ENCODE data around the gene HSPB7. TPM values are rescaled to one million over a fixed set of nuclear protein-coding genes. Genes with fewer than 3 reads are reported as not detected.
"Not testable (repeated sequence)": the region's sequence is repeated elsewhere in the genome, so short reads cannot be mapped to it uniquely, and the experiment has no call there.

HSPB7 gene
- total RNA-seq, 1 experiment from 2014 or later, result not detected

DNA sequence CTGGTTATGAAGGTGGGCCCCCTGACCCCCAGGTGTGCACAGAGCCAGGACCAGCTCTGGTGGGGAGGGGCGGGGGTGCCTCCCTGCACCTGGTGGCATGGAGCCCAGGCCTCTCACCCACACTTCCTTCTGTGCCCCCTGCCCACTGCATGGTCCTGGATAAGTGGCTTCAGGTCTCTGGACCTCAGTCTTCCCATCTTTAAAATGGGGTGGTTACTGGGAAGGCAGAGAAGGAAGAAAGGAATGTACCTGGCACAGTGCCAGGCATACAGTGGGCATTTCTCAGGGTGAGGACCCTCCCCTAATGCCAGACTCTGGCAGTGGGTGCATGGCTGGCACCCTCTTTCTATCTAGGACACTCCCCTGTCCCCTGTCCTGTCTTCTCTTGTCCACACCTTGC lies 11.4 kb upstream of the HSPB7 start:
- peaks cover 5% of the 10 kb centered on the region for H3K36me3 Mint-ChIP-seq (ENCODE audit: insufficient read depth, unreplicated experiment)
- ChIA-PET CTCF (interaction anchor here (1.2 kb wide), 1 partner anchor 20 kb away, joined by 4 read pairs; no protein-coding TSS in a partner anchor), POLR2A (no interaction called here)
- TF ChIP-seq, protein P1, sequence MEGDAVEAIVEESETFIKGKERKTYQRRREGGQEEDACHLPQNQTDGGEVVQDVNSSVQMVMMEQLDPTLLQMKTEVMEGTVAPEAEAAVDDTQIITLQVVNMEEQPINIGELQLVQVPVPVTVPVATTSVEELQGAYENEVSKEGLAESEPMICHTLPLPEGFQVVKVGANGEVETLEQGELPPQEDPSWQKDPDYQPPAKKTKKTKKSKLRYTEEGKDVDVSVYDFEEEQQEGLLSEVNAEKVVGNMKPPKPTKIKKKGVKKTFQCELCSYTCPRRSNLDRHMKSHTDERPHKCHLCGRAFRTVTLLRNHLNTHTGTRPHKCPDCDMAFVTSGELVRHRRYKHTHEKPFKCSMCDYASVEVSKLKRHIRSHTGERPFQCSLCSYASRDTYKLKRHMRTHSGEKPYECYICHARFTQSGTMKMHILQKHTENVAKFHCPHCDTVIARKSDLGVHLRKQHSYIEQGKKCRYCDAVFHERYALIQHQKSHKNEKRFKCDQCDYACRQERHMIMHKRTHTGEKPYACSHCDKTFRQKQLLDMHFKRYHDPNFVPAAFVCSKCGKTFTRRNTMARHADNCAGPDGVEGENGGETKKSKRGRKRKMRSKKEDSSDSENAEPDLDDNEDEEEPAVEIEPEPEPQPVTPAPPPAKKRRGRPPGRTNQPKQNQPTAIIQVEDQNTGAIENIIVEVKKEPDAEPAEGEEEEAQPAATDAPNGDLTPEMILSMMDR (IDR thresholded peaks at IDR 0.05; ENCODE audit: unreplicated experiment), result no peak
- H3K4me3 Mint-ChIP-seq (ENCODE audit: unreplicated experiment), result no peak overlapping the region
- no peaks in the 10 kb centered on the region for H3K4me1 Mint-ChIP-seq (ENCODE audit: insufficient read depth, unreplicated experiment)
- no TSS peak for BruUV-seq (replicated peaks)
- no peaks in the 10 kb centered on the region for H3K9me3 Mint-ChIP-seq (ENCODE audit: unreplicated experiment)
- DNase-seq (ENCODE audit: unreplicated experiment), result no peak
- H3K27me3 Mint-ChIP-seq (ENCODE audit: insufficient read depth, unreplicated experiment), result peaks cover 11% of the 10 kb centered on the region
- H3K27ac Mint-ChIP-seq (ENCODE audit: low read depth, unreplicated experiment), result no peak overlapping the region
- intact Hi-C loops (cut with micrococcal nuclease), result no loop called here

DNA sequence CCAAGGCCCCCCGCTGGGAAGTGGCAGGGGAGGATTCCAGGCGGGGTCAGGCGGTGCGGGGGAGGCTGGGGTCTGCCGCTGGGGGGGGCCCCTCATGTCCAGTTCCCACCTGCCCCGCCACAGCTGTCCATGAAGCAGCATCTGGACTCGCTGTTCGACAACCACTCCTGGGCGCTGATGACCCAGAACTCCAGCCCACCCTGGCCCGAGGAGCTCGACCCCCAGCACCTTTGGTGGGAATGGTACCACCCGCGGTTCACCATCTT lies 11.1 kb upstream of the HSPB7 start:
- H3K9me3 Mint-ChIP-seq (ENCODE audit: unreplicated experiment); POLR2A ChIA-PET; H3K4me3 Mint-ChIP-seq (ENCODE audit: unreplicated experiment); BruUV-seq (replicated peaks); DNase-seq (ENCODE audit: unreplicated experiment); intact Hi-C loops (cut with micrococcal nuclease); H3K36me3 Mint-ChIP-seq (ENCODE audit: insufficient read depth, unreplicated experiment); H3K4me1 Mint-ChIP-seq (ENCODE audit: insufficient read depth, unreplicated experiment); H3K27ac Mint-ChIP-seq (ENCODE audit: low read depth, unreplicated experiment): not testable (repeated sequence)
- peaks cover 11% of the 10 kb centered on the region for H3K27me3 Mint-ChIP-seq (ENCODE audit: insufficient read depth, unreplicated experiment)
- CTCF ChIA-PET, result interaction anchor here (1.2 kb wide), 1 partner anchor 19 kb away, joined by 4 read pairs; no protein-coding TSS in a partner anchor

DNA sequence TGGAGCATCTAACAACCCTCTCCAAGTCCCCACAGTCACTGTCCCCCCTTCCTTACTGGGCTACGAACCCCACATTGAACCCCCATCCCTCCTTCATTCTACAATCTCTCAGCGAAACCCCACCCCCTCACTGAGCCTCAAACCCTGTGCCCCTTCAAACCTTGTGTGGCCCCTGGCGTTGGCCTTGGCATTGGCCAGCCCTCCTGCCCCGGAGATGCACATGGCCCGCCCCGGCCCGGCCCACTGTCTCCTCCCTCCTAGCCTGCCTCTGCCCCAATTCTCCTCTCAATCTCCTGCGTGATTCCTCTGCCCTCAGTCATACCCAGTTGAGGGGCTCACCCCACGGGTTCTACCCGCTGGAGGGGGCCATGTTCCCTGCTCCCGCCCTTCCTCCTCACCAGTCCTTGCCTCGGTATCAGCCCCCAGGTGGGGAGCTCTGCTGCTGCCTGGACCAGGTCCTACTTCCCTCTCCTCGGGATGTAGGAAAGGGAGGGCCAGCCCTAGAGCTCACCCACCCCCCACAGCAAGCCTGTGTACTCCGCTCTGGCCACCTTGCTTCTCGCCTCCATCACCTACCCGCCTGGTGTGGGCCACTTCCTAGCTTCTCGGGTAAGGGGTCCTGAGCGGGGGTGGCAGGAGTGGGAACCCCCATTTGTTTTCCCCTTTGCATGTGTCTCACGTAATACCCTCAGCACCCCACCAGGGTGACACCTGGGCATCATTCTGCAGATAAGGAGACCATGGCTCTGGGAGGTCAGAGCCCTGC lies 10.6 kb upstream of the HSPB7 start:
- intact Hi-C loops (cut with micrococcal nuclease), result no loop called here
- CTCF ChIA-PET, result interaction anchor here (1.2 kb wide), 1 partner anchor 19 kb away, joined by 4 read pairs; no protein-coding TSS in a partner anchor
- no peak for DNase-seq (ENCODE audit: unreplicated experiment)
- H3K27me3 Mint-ChIP-seq (ENCODE audit: insufficient read depth, unreplicated experiment), result peaks cover 11% of the 10 kb centered on the region
- no peak overlapping the region for H3K4me3 Mint-ChIP-seq (ENCODE audit: unreplicated experiment)
- BruUV-seq (replicated peaks), result no TSS peak
- POLR2A ChIA-PET, result no interaction called here
- peaks cover 5% of the 10 kb centered on the region for H3K36me3 Mint-ChIP-seq (ENCODE audit: insufficient read depth, unreplicated experiment)
- H3K4me1 Mint-ChIP-seq (ENCODE audit: insufficient read depth, unreplicated experiment), result no peaks in the 10 kb centered on the region
- no peak overlapping the region for H3K27ac Mint-ChIP-seq (ENCODE audit: low read depth, unreplicated experiment)
- TF ChIP-seq, protein P1 (IDR thresholded peaks at IDR 0.05; ENCODE audit: unreplicated experiment), result no peak
- H3K9me3 Mint-ChIP-seq (ENCODE audit: unreplicated experiment), result no peaks in the 10 kb centered on the region

DNA sequence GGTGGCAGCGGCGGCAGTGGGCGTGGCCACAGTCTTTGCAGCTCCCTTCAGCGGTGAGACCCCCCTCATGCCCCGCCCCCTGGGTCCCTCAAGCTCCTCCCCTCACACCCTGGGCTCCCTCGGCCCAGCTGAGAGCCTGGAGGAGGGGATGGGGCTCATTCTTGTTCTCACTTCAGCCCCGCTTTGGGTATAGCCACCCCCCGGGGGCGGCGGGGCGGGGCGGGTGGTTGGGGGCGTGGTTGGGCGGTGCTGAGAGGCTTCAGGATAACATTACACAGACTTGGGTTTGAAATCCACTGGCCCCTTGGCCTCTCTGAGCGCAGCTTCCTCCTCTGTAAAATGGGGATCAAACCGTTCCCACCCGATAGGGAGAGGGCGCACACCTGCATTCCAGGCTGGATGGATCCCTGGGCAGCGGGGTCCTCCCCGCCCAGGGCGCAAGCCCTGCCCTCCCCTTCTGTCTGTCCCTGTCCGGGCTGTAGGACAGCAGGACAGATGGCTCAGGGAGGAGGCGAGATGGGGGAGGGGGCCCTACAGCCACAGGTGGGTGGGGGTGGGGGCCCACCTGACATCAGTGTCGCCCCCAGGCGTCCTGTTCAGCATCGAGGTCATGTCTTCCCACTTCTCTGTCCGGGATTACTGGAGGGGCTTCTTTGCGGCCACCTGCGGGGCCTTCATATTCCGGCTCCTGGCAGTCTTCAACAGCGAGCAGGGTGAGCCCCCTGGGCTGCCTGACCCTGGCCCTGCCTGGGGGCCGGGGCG lies 9.1 kb upstream of the HSPB7 start:
- no peaks in the 10 kb centered on the region for H3K9me3 Mint-ChIP-seq (ENCODE audit: unreplicated experiment)
- H3K4me1 Mint-ChIP-seq (ENCODE audit: insufficient read depth, unreplicated experiment), result no peaks in the 10 kb centered on the region
- BruUV-seq (replicated peaks), result no TSS peak
- peaks cover 5% of the 10 kb centered on the region for H3K36me3 Mint-ChIP-seq (ENCODE audit: insufficient read depth, unreplicated experiment)
- no peak overlapping the region for H3K27ac Mint-ChIP-seq (ENCODE audit: low read depth, unreplicated experiment)
- intact Hi-C loops (cut with micrococcal nuclease), result no loop called here
- TF ChIP-seq, protein P1 (IDR thresholded peaks at IDR 0.05; ENCODE audit: unreplicated experiment), result no peak
- CTCF ChIA-PET, result interaction anchor here (0.6 kb wide), 1 partner anchor 14 kb away, joined by 3 read pairs; no protein-coding TSS in a partner anchor
- peaks cover 11% of the 10 kb centered on the region for H3K27me3 Mint-ChIP-seq (ENCODE audit: insufficient read depth, unreplicated experiment)
- POLR2A ChIA-PET, result no interaction called here
- no peak overlapping the region for H3K4me3 Mint-ChIP-seq (ENCODE audit: unreplicated experiment)
- DNase-seq (ENCODE audit: unreplicated experiment), result no peak

DNA sequence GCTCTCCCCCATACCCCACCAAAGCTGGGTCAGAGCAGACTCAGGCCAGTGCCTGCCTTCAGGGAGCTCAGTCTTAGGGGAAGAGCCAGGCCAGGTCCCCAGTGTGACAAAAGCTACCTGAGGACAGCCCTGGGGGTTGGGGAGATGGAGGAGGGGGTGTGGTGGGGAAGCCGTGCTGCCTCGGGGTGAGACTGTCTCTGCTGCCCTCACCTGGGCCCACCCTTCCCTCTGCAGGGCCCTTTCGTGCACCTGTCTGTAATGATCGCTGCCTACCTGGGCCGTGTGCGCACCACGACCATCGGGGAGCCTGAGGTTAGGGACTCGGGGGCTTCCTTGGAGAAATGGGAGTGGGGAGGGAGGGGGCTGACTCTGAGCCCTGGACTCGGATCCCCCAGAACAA lies 8.5 kb upstream of the HSPB7 start:
- H3K9me3 Mint-ChIP-seq (ENCODE audit: unreplicated experiment); H3K36me3 Mint-ChIP-seq (ENCODE audit: insufficient read depth, unreplicated experiment); DNase-seq (ENCODE audit: unreplicated experiment); H3K4me3 Mint-ChIP-seq (ENCODE audit: unreplicated experiment); H3K27ac Mint-ChIP-seq (ENCODE audit: low read depth, unreplicated experiment); intact Hi-C loops (cut with micrococcal nuclease); BruUV-seq (replicated peaks); POLR2A ChIA-PET; H3K4me1 Mint-ChIP-seq (ENCODE audit: insufficient read depth, unreplicated experiment): not testable (repeated sequence)
- CTCF ChIA-PET, result interaction anchor here (0.6 kb wide), 1 partner anchor 14 kb away, joined by 3 read pairs; no protein-coding TSS in a partner anchor
- H3K27me3 Mint-ChIP-seq (ENCODE audit: insufficient read depth, unreplicated experiment), result peaks cover 11% of the 10 kb centered on the region

Measured in MCF 10A (cell line).